GM12801 (cell line): ENCODE measurements around the gene ANKRD28.

Source experiments
- TF ChIP-seq, protein P1 (sequence below): IDR thresholded peaks from one replicate; pipeline ENCODE4 v1.5.1; 2011; ENCODE audit warnings: control low read depth; ENCODE audit not compliant: insufficient read length; ENCODE audit errors: extremely low read depth

Gene ANKRD28

DNA sequence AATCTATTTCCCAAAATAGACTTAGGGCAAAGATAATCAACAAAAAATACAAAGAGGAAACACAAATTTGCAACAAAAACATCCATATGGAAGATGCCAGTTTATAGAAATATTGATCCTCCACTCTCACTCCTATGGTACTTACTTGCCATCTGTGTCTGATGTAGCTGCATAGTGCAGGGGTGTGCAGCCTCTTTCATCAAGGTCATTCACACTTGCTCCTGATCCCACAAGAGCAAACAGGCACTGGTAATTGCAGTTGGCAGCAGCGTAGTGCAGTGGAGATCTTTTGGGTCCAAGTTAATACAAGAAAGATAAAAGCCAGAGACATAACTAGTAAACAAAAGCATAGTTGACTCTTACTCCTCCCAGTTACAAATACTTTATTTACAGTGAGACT, 90.0 kb downstream of the ANKRD28 start:
- TF ChIP-seq, protein P1, sequence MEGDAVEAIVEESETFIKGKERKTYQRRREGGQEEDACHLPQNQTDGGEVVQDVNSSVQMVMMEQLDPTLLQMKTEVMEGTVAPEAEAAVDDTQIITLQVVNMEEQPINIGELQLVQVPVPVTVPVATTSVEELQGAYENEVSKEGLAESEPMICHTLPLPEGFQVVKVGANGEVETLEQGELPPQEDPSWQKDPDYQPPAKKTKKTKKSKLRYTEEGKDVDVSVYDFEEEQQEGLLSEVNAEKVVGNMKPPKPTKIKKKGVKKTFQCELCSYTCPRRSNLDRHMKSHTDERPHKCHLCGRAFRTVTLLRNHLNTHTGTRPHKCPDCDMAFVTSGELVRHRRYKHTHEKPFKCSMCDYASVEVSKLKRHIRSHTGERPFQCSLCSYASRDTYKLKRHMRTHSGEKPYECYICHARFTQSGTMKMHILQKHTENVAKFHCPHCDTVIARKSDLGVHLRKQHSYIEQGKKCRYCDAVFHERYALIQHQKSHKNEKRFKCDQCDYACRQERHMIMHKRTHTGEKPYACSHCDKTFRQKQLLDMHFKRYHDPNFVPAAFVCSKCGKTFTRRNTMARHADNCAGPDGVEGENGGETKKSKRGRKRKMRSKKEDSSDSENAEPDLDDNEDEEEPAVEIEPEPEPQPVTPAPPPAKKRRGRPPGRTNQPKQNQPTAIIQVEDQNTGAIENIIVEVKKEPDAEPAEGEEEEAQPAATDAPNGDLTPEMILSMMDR = no peak

DNA sequence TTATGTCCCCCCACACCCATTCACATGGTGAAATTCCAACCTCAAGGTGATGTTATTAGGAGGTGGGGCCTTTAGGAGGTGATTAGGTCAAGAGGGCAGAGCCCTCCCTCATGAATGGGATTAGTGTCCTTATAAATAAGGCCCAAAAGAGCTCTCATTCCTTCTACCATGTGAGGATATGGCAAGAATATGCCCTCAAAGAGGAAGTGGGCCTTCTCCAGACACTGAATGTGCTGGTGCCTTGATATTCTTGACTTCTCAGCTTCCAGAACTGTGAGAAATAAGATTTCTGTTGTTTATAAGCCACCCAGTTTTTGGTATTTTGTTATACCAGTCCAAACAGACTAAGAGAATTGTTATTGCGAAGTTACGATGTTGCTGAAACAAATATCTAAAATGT, 94.4 kb downstream of the ANKRD28 start:
- TF ChIP-seq, protein P1 = no peak

DNA sequence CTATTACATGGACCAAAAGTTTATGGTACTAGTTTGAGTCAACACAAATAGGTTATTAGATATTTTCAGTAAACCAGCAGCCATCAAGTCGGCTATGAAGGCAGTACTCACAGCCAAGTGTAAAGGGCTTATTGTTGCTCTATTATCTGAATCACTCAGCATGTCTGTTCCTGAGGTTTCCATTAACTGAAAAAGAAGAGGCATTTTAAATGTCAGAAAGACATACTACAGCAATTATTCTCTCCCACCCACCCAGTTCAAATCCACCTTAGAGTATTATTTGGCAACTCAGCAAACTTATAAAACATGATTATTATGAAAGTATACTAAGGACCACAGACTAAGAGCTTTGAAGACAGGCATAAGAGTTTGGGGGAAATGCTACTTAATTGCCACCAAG, 103.2 kb downstream of the ANKRD28 start:
- TF ChIP-seq, protein P1 = no peak

DNA sequence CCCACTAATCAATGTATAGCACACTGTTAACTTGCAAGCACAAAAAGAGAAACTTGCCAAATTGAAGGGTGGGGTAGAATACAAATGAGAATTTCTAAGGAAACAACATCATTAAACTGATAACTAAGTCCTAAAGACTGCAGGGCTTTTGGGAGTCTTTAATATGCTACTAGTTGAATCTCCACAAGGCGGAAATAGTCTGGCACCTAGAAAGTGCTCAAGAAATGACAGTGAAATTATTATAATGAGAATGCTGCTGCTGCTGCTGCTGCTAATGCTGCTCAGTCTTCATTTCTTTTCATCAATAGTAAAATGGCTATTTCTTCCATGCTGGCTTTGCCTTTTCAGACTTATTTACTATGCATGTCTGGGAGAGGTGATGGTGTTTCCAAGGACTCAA, 104.4 kb downstream of the ANKRD28 start:
- TF ChIP-seq, protein P1 = no peak

DNA sequence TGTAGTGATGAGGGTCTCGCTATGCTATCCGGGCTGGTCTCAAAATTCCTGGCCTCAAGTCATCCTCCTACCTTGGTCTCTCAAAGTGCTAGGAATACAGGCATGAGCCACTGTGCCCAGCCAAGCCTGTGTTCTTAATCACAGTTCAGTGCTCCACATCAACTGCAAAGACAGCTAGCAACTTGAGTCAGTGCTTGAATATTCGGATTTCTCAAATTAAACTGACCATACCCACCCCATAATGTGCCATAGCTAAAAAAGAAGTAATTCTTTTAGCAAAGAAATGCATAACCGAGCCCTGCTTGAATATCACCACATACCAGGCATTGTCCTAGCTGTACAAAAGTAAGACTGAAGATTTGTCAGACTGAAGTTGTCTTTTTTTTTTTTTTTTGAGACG, 107.0 kb downstream of the ANKRD28 start:
- TF ChIP-seq, protein P1 = no peak

DNA sequence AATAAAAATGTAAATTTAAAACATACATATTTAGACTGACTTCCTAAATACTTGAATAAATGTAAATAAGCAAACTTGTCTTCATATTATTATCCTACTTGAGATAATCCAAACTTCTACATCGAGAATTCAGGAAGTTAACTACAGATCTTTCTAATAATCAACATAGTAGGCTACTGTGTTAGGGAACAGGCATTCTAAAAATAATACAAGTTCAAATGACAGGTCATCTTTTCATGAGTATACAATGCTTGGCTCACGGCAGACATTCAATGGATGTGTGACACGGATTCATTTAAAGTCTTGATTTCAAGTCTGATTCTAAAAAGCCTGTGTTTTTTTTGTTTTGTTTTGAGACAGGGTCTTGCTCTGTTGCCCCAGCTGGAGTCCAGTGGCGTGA, 107.5 kb downstream of the ANKRD28 start:
- TF ChIP-seq, protein P1 = no peak

DNA sequence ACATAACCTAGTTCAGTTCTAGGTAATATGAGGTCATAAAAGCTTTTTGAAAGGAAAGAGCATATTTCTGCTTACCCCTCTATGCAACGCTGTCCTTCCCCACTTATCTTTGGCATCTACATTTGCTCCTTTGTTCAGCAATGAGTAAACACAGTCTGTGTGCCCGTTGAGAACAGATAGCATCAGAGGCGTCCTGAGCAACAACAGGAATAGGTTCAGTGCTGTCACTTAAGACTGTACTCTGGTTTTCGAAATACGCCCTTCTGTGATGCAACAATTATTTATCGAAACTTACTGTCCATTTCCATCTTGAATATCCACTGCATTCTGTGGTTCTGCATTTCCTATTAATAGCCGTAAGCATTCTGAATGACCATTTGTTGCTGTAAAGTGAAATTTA, 111.9 kb downstream of the ANKRD28 start:
- TF ChIP-seq, protein P1 = no peak

DNA sequence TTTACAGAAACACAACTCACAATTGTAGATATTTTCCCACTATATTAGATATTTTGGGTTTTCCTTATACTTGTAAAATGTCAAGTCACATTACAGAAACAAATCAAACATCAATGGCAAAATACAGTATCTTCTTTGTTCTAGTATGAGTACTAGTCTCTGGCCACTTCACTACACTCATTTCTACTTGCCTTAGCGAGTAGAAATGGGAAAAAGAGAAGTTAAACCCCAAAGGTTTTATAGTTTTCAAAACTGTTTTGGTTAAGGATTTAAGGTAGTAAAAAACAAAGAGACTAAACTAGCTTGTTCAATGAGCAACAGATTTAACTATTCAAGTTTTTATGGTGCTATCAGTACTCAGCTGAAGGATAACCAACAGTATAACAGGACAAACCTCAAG, 114.5 kb downstream of the ANKRD28 start:
- TF ChIP-seq, protein P1 = no peak
